GM21390 (cell line): ENCODE results near the gene ZNF708.
"Not testable (repeated sequence)": the region's sequence is repeated elsewhere in the genome, so short reads cannot be mapped to it uniquely, and the experiment has no call there.

Experiments
- ATAC-seq: cut with Tn5 transposase; IDR thresholded peaks from one replicate; pipeline ENCODE4 v1.9.1; 2021; ENCODE audit not compliant: unreplicated experiment

ZNF708 gene

GRCh38 chr19:21260164-21260847, 68.9 kb downstream of the ZNF708 start:
- ATAC-seq, result no peak

GRCh38 chr19:21259421-21260124, 69.6 kb downstream of the ZNF708 start:
- not testable (repeated sequence) for ATAC-seq

GRCh38 chr19:21256722-21257121, 72.5 kb downstream of the ZNF708 start:
- no peak for ATAC-seq
